ENCODE measurements around the gene ENPP6.

The ENPP6 gene

GRCh38 chr4:184153781-184154180, 63.9 kb downstream of the ENPP6 start:
- no peak overlapping the region for H3K4me3 ChIP-seq (ENCODE audit: low read depth, low read length)
- TF ChIP-seq CTCF (IDR thresholded peaks at IDR 0.05; ENCODE audit: insufficient read depth, low read depth, low read length, missing control alignments) = no peak

GRCh38 chr4:184151988-184152485, 65.6 kb downstream of the ENPP6 start:
- H3K4me3 ChIP-seq (ENCODE audit: low read depth, low read length) = no peak overlapping the region
- no peak for TF ChIP-seq CTCF (IDR thresholded peaks at IDR 0.05; ENCODE audit: insufficient read depth, low read depth, low read length, missing control alignments)
- DNase-seq (ENCODE audit: low read depth) = no peak

More at GRCh38 chr4:184153781-184154180, 63.9 kb downstream of the ENPP6 start:
- no peak for DNase-seq (ENCODE audit: low read depth)

DNA sequence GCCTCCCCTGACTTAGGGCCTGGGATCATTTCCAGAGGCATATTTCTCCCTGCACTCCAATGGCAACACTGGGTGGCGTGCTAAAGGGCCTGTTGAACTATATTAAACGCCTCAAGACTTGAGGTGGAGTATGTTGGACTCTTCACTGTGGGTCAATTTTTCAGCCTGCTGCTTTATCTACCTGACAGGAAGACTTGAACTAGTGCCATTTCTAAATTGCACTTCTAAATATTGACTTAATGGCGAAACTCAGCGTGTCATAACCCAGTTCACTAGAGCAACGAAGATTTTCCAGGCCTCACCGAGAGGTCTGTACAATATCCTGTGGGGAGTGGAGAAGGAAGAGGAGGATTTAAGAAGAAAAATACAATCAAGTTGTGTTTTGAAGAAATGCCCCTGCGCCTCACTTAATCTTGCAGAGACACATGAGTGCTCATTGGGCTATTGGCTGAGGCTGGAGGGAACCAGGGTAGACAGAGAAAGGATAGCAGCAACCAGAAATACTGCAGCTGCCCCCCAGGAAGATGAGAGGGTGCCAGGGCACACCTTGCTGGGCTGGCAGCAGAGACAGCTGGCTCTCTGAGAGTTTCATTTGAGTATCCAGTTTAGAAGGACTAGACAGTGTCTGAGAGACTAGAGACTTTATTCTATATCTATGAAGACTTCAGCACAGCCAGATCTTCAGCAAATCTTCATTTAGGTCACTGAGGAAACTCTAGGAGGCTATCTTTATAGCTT, 67.4 kb downstream of the ENPP6 start:
- TF ChIP-seq CTCF (IDR thresholded peaks at IDR 0.05; ENCODE audit: insufficient read depth, low read depth, low read length, missing control alignments) = no peak
- no peak overlapping the region for H3K4me3 ChIP-seq (ENCODE audit: low read depth, low read length)
- DNase-seq (ENCODE audit: low read depth) = no peak

- no peak for TF ChIP-seq CTCF (IDR thresholded peaks at IDR 0.05; ENCODE audit: insufficient read depth, low read depth, low read length, missing control alignments)
- no peak for DNase-seq (ENCODE audit: low read depth)
- H3K4me3 ChIP-seq (ENCODE audit: low read depth, low read length) = no peak overlapping the region
Observed at GRCh38 chr4:184148738-184149637, 68.7 kb downstream of the ENPP6 start.

- no peak for DNase-seq (ENCODE audit: low read depth)
- H3K4me3 ChIP-seq (ENCODE audit: low read depth, low read length) = no peak overlapping the region
- TF ChIP-seq CTCF (IDR thresholded peaks at IDR 0.05; ENCODE audit: insufficient read depth, low read depth, low read length, missing control alignments) = no peak
Observed at GRCh38 chr4:184147858-184148737, 69.6 kb downstream of the ENPP6 start.

- H3K4me3 ChIP-seq (ENCODE audit: low read depth, low read length) = no peak overlapping the region
- no peak for TF ChIP-seq CTCF (IDR thresholded peaks at IDR 0.05; ENCODE audit: insufficient read depth, low read depth, low read length, missing control alignments)
- DNase-seq (ENCODE audit: low read depth) = no peak
Observed at GRCh38 chr4:184146951-184147350, 70.7 kb downstream of the ENPP6 start.
